ENCODE results near the gene NPHP4. TPM values are rescaled to one million over a fixed set of nuclear protein-coding genes. Genes with fewer than 3 reads are reported as not detected.

Gene NPHP4
- total RNA-seq, 1 experiment from 2014 or later = 16.8 TPM

DNA sequence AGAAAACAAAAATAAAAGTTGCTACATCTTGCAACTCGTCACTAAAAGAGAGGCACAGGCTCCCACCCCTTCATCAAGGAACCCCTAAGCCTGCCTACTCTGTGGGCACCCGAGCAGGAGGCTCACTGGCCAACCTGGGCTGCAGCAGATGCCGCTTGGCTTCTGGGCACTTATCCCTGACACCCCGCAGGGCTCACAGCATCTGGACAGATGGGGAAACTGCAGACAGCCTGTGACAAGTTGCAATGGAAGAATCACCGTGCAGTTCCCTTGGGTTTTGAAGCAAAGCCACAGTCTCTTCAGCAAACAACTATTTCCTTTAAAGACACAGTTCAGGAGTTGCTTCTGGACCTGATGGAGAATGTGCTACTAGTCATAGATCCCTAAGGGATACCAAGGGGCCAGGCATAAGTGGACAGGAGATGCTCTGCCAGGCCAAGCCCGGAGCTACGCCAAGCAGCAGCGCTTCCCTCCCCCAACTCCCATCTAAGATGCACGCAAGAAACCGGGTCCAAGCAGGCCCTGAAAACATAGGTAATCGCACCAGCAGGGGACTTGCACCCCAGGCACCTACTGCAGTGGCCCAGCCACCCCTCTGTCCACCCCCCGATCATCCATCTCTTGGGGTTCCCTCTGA, 170.6 kb downstream of the NPHP4 start:
- ChIA-PET POLR2A (no interaction called here), CTCF (no interaction called here)
- Mint-ChIP-seq H3K4me1 (peaks cover 10% of the 10 kb centered on the region), H3K27me3 (ENCODE audit: low read depth) (peaks cover 4% of the 10 kb centered on the region; the same call in 1 of the 2 replicates), H3K9me3 (peaks cover 20% of the 10 kb centered on the region), H3K4me3 (no peak overlapping the region), H3K36me3 (peaks cover 9% of the 10 kb centered on the region), H3K27ac (no peak overlapping the region)
- DNase-seq (ENCODE audit: low spot score) (no peak), ATAC-seq (no peak)
- TF ChIP-seq GRHL2 (CRISPR knock-in tag; IDR thresholded peaks at IDR 0.05; ENCODE audit: insufficient replicate concordance, severe bottlenecking) = no peak
- TF ChIP-seq MYBL2 (CRISPR knock-in tag; IDR thresholded peaks at IDR 0.05) = no peak
- TF ChIP-seq, protein P1, sequence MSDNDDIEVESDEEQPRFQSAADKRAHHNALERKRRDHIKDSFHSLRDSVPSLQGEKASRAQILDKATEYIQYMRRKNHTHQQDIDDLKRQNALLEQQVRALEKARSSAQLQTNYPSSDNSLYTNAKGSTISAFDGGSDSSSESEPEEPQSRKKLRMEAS (CRISPR knock-in tag; IDR thresholded peaks at IDR 0.05) = no peak
- TF ChIP-seq, protein P2, sequence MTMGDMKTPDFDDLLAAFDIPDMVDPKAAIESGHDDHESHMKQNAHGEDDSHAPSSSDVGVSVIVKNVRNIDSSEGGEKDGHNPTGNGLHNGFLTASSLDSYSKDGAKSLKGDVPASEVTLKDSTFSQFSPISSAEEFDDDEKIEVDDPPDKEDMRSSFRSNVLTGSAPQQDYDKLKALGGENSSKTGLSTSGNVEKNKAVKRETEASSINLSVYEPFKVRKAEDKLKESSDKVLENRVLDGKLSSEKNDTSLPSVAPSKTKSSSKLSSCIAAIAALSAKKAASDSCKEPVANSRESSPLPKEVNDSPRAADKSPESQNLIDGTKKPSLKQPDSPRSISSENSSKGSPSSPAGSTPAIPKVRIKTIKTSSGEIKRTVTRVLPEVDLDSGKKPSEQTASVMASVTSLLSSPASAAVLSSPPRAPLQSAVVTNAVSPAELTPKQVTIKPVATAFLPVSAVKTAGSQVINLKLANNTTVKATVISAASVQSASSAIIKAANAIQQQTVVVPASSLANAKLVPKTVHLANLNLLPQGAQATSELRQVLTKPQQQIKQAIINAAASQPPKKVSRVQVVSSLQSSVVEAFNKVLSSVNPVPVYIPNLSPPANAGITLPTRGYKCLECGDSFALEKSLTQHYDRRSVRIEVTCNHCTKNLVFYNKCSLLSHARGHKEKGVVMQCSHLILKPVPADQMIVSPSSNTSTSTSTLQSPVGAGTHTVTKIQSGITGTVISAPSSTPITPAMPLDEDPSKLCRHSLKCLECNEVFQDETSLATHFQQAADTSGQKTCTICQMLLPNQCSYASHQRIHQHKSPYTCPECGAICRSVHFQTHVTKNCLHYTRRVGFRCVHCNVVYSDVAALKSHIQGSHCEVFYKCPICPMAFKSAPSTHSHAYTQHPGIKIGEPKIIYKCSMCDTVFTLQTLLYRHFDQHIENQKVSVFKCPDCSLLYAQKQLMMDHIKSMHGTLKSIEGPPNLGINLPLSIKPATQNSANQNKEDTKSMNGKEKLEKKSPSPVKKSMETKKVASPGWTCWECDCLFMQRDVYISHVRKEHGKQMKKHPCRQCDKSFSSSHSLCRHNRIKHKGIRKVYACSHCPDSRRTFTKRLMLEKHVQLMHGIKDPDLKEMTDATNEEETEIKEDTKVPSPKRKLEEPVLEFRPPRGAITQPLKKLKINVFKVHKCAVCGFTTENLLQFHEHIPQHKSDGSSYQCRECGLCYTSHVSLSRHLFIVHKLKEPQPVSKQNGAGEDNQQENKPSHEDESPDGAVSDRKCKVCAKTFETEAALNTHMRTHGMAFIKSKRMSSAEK (CRISPR knock-in tag; IDR thresholded peaks at IDR 0.05; ENCODE audit: borderline replicate concordance) = no peak
- TF ChIP-seq, protein P3, sequence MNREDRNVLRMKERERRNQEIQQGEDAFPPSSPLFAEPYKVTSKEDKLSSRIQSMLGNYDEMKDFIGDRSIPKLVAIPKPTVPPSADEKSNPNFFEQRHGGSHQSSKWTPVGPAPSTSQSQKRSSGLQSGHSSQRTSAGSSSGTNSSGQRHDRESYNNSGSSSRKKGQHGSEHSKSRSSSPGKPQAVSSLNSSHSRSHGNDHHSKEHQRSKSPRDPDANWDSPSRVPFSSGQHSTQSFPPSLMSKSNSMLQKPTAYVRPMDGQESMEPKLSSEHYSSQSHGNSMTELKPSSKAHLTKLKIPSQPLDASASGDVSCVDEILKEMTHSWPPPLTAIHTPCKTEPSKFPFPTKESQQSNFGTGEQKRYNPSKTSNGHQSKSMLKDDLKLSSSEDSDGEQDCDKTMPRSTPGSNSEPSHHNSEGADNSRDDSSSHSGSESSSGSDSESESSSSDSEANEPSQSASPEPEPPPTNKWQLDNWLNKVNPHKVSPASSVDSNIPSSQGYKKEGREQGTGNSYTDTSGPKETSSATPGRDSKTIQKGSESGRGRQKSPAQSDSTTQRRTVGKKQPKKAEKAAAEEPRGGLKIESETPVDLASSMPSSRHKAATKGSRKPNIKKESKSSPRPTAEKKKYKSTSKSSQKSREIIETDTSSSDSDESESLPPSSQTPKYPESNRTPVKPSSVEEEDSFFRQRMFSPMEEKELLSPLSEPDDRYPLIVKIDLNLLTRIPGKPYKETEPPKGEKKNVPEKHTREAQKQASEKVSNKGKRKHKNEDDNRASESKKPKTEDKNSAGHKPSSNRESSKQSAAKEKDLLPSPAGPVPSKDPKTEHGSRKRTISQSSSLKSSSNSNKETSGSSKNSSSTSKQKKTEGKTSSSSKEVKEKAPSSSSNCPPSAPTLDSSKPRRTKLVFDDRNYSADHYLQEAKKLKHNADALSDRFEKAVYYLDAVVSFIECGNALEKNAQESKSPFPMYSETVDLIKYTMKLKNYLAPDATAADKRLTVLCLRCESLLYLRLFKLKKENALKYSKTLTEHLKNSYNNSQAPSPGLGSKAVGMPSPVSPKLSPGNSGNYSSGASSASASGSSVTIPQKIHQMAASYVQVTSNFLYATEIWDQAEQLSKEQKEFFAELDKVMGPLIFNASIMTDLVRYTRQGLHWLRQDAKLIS (CRISPR knock-in tag; IDR thresholded peaks at IDR 0.05; ENCODE audit: borderline replicate concordance) = no peak
- TF ChIP-seq, protein P4, sequence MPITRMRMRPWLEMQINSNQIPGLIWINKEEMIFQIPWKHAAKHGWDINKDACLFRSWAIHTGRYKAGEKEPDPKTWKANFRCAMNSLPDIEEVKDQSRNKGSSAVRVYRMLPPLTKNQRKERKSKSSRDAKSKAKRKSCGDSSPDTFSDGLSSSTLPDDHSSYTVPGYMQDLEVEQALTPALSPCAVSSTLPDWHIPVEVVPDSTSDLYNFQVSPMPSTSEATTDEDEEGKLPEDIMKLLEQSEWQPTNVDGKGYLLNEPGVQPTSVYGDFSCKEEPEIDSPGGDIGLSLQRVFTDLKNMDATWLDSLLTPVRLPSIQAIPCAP (CRISPR knock-in tag; IDR thresholded peaks at IDR 0.05) = no peak
- no peak for TF ChIP-seq HMGA2 (CRISPR knock-in tag; IDR thresholded peaks at IDR 0.05)
- TF ChIP-seq PRRX2 (CRISPR knock-in tag; IDR thresholded peaks at IDR 0.05) = no peak
- no peak for TF ChIP-seq KAT7 (CRISPR knock-in tag; IDR thresholded peaks at IDR 0.05; ENCODE audit: borderline replicate concordance)
- TF ChIP-seq, protein P5, sequence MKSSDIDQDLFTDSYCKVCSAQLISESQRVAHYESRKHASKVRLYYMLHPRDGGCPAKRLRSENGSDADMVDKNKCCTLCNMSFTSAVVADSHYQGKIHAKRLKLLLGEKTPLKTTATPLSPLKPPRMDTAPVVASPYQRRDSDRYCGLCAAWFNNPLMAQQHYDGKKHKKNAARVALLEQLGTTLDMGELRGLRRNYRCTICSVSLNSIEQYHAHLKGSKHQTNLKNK (CRISPR knock-in tag; IDR thresholded peaks at IDR 0.05) = no peak
- TF ChIP-seq, protein P6, sequence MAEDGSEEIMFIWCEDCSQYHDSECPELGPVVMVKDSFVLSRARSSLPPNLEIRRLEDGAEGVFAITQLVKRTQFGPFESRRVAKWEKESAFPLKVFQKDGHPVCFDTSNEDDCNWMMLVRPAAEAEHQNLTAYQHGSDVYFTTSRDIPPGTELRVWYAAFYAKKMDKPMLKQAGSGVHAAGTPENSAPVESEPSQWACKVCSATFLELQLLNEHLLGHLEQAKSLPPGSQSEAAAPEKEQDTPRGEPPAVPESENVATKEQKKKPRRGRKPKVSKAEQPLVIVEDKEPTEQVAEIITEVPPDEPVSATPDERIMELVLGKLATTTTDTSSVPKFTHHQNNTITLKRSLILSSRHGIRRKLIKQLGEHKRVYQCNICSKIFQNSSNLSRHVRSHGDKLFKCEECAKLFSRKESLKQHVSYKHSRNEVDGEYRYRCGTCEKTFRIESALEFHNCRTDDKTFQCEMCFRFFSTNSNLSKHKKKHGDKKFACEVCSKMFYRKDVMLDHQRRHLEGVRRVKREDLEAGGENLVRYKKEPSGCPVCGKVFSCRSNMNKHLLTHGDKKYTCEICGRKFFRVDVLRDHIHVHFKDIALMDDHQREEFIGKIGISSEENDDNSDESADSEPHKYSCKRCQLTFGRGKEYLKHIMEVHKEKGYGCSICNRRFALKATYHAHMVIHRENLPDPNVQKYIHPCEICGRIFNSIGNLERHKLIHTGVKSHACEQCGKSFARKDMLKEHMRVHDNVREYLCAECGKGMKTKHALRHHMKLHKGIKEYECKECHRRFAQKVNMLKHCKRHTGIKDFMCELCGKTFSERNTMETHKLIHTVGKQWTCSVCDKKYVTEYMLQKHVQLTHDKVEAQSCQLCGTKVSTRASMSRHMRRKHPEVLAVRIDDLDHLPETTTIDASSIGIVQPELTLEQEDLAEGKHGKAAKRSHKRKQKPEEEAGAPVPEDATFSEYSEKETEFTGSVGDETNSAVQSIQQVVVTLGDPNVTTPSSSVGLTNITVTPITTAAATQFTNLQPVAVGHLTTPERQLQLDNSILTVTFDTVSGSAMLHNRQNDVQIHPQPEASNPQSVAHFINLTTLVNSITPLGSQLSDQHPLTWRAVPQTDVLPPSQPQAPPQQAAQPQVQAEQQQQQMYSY (CRISPR knock-in tag; IDR thresholded peaks at IDR 0.05) = no peak
- TF ChIP-seq, protein P7, sequence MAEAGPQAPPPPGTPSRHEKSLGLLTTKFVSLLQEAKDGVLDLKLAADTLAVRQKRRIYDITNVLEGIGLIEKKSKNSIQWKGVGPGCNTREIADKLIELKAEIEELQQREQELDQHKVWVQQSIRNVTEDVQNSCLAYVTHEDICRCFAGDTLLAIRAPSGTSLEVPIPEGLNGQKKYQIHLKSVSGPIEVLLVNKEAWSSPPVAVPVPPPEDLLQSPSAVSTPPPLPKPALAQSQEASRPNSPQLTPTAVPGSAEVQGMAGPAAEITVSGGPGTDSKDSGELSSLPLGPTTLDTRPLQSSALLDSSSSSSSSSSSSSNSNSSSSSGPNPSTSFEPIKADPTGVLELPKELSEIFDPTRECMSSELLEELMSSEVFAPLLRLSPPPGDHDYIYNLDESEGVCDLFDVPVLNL (CRISPR knock-in tag; IDR thresholded peaks at IDR 0.05; ENCODE audit: borderline replicate concordance, low read depth) = no peak
- TF ChIP-seq, protein P8, sequence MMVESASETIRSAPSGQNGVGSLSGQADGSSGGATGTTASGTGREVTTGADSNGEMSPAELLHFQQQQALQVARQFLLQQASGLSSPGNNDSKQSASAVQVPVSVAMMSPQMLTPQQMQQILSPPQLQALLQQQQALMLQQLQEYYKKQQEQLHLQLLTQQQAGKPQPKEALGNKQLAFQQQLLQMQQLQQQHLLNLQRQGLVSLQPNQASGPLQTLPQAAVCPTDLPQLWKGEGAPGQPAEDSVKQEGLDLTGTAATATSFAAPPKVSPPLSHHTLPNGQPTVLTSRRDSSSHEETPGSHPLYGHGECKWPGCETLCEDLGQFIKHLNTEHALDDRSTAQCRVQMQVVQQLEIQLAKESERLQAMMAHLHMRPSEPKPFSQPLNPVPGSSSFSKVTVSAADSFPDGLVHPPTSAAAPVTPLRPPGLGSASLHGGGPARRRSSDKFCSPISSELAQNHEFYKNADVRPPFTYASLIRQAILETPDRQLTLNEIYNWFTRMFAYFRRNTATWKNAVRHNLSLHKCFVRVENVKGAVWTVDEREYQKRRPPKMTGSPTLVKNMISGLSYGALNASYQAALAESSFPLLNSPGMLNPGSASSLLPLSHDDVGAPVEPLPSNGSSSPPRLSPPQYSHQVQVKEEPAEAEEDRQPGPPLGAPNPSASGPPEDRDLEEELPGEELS (CRISPR knock-in tag; IDR thresholded peaks at IDR 0.05) = no peak
- no peak for TF ChIP-seq ATF1 (CRISPR knock-in tag; IDR thresholded peaks at IDR 0.05)
- TF ChIP-seq, protein P9, sequence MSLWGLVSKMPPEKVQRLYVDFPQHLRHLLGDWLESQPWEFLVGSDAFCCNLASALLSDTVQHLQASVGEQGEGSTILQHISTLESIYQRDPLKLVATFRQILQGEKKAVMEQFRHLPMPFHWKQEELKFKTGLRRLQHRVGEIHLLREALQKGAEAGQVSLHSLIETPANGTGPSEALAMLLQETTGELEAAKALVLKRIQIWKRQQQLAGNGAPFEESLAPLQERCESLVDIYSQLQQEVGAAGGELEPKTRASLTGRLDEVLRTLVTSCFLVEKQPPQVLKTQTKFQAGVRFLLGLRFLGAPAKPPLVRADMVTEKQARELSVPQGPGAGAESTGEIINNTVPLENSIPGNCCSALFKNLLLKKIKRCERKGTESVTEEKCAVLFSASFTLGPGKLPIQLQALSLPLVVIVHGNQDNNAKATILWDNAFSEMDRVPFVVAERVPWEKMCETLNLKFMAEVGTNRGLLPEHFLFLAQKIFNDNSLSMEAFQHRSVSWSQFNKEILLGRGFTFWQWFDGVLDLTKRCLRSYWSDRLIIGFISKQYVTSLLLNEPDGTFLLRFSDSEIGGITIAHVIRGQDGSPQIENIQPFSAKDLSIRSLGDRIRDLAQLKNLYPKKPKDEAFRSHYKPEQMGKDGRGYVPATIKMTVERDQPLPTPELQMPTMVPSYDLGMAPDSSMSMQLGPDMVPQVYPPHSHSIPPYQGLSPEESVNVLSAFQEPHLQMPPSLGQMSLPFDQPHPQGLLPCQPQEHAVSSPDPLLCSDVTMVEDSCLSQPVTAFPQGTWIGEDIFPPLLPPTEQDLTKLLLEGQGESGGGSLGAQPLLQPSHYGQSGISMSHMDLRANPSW (CRISPR knock-in tag; conservative IDR thresholded peaks at IDR 0.05; ENCODE audit: low read depth) = no peak
- no peak for TF ChIP-seq ESRRA (CRISPR knock-in tag; IDR thresholded peaks at IDR 0.05; ENCODE audit: borderline replicate concordance)
- no peak for TF ChIP-seq JAZF1 (CRISPR knock-in tag; IDR thresholded peaks at IDR 0.05)
